ENCODE results near the gene CDCP1.

The CDCP1 gene

DNA sequence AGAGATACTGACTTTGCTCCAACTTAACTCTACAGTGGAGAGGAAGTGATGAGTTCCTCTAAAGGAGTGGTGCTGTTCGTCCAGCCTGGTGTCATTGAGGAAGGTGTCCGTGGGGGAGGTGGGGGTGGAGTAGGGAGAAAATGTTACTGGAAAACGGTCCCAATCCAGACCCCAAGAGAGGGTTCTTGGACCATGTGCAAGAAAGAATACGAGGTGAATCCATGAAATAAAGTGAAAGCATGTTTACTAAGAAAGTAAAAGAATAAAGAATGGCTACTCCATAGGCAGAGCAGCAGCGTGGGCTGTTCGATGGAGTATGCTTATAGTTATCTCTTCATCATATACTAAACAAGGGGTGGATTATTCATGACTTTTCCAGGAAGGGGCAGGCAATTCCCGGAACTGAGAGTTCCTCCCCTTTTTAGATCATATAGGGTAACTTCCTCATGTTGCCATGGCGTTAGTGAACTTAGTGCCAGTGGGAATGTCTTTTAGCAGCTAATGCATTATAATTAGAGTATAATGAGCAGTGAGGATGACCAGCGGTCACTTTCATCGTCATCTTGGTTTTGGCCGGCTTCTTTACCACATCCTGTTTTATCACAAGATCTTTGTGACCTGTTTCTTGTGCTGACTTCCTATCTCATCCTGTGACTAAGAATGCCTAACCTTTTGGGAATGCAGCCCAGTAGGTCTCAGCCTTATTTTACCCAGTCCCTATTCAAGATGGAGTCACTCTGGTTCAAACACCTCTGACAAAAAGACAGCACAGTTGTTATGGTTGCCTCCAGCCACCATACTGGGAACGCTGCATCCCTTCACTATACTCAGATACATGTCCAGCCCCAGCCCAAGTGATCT is 81.4 kb downstream of the CDCP1 start:
- no peak for DNase-seq (ENCODE audit: low read depth)
- H3K4me3 ChIP-seq (ENCODE audit: control insufficient read depth, low read depth, low read length), result no peak overlapping the region
- TF ChIP-seq, protein P1, sequence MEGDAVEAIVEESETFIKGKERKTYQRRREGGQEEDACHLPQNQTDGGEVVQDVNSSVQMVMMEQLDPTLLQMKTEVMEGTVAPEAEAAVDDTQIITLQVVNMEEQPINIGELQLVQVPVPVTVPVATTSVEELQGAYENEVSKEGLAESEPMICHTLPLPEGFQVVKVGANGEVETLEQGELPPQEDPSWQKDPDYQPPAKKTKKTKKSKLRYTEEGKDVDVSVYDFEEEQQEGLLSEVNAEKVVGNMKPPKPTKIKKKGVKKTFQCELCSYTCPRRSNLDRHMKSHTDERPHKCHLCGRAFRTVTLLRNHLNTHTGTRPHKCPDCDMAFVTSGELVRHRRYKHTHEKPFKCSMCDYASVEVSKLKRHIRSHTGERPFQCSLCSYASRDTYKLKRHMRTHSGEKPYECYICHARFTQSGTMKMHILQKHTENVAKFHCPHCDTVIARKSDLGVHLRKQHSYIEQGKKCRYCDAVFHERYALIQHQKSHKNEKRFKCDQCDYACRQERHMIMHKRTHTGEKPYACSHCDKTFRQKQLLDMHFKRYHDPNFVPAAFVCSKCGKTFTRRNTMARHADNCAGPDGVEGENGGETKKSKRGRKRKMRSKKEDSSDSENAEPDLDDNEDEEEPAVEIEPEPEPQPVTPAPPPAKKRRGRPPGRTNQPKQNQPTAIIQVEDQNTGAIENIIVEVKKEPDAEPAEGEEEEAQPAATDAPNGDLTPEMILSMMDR (IDR thresholded peaks at IDR 0.05; ENCODE audit: control insufficient read depth, insufficient read depth, low read depth, low read length, missing control alignments), result no peak

DNA sequence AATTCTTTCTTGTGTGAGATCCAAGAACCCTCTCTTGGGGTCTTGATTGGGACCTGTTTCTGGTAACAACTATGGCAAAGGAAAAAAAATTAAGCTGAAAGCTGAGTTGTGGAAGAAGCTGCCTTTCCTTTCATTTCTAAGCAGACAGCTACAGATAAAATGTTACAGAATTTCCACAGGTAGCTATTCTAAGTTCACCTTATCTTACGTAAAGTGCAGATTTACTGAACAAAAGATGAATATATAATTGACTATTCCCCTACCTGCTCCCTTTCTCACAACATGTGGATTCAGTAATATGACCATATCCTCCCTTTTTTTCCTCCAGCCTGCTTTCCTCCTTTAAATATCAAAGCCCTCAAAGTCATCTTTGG is 83.5 kb downstream of the CDCP1 start:
- H3K4me3 ChIP-seq (ENCODE audit: control insufficient read depth, low read depth, low read length), result no peak overlapping the region
- TF ChIP-seq, protein P1 (IDR thresholded peaks at IDR 0.05; ENCODE audit: control insufficient read depth, insufficient read depth, low read depth, low read length, missing control alignments), result no peak
- DNase-seq (ENCODE audit: low read depth), result no peak

DNA sequence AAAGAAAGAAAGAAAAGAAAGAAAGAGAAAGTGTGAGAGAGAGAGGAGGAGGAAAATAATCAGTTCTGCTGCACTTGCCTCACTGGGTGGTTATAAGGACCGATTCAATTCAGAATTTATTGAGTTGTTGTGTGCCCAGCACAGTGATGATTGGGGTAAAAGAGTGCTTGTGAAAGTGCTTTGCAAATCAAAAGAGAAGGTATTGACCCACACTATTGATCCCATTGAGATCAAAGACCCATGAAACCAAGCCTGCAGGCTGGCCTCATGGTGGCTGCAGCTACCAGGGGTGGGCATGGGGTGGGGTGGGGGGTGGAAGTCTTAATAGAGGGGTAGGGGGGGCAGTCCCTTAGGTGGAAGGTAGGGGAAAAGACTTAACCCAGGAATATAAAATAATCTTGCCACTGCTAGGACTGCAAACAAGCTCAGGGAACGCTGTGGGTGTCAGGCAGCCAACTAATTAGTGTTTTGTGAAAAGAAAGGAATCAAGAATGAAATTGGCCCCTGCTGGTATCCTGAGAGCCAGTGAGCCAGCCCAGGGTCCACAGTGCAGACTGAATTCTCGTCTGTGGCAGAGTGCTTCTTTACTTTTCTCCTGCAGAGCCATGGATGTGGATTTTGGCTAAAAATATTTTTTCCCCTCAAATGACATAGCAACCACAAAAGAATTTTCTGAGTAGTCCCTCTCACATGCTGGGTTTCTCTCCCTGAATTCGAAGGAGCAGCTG is 85.8 kb downstream of the CDCP1 start:
- no peak for DNase-seq (ENCODE audit: low read depth)

DNA sequence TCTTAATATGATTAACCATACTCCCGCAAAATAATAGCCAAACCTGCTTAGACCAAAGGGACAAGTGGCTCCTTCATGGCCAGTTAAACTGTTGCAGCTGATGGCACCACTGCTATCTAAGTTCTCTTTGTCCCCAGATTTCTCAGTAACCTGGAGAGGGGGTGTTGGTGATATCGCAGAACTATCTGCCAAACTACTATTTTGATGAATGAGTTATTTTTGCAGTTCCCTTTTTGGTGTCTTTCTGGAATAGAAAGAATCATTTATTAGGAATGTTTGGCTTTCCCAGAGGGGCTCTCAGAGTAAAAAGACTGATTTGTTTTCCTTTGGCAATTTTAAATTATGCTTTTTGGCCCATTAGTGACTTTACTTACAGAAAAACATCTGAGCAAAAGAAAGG is 87.0 kb downstream of the CDCP1 start:
- no peak for DNase-seq (ENCODE audit: low read depth)
- no peak overlapping the region for H3K4me3 ChIP-seq (ENCODE audit: control insufficient read depth, low read depth, low read length)
- TF ChIP-seq, protein P1 (IDR thresholded peaks at IDR 0.05; ENCODE audit: control insufficient read depth, insufficient read depth, low read depth, low read length, missing control alignments), result no peak

More for the DNA sequence above, 85.8 kb downstream of the CDCP1 start:
- H3K4me3 ChIP-seq (ENCODE audit: control insufficient read depth, low read depth, low read length), result no peak overlapping the region
- TF ChIP-seq, protein P1 (IDR thresholded peaks at IDR 0.05; ENCODE audit: control insufficient read depth, insufficient read depth, low read depth, low read length, missing control alignments), result no peak

DNA sequence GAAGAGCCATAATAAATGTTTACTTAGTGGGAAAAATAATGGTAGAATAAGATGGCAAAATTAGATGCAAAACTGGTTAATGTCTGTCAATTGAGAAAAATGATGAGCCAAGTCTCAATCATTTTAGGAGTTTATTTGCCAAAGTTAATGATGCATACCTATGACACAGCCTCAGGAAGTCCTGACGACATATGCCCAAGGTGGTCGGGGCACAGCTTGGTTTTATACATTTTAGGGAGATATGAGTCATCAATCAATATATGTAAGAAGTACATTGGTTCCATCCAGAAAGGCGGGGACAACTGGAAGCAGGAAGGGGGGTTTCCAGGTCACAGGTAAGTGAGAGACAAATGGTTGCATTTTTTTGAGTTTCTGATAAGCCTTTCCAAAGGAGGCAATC is 88.6 kb downstream of the CDCP1 start:
- DNase-seq (ENCODE audit: low read depth), result no peak
- no peak overlapping the region for H3K4me3 ChIP-seq (ENCODE audit: control insufficient read depth, low read depth, low read length)

DNA sequence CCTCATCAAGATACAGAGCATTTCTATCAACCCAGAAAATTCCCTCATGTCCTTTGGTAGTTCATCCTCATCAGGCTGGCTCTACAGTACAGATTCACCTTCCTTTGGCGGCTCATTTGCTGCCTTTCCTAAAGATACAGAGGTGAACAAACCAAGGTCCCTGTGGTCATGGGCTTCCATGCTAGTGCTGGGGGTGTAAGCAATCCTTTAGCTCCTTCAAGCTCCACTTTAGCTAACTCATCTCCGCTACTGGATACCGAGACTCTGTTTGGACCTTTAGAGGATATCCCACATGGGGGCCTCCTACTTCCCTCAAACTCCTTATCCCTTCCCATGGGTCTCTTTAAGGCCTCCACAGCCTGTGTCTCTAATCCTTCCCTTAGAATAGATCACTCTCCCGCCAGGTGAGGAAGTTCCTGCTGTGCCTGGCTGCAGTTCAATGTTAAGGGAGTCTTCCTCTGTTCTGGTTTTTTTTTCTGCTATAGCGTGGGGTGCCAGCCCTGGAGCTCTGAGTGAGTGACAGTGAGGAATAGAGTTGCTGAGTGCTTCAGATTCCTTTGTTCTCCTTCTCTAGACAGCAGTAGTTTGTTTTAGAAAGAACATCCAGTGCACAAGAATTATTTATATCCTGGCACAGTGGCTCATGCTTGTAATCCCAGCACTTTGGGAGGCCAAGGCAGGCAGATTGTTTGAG is 89.4 kb downstream of the CDCP1 start:
- no peak overlapping the region for H3K4me3 ChIP-seq (ENCODE audit: control insufficient read depth, low read depth, low read length)
- DNase-seq (ENCODE audit: low read depth), result no peak
- TF ChIP-seq, protein P1 (IDR thresholded peaks at IDR 0.05; ENCODE audit: control insufficient read depth, insufficient read depth, low read depth, low read length, missing control alignments), result no peak

More for the DNA sequence above, 88.6 kb downstream of the CDCP1 start:
- TF ChIP-seq, protein P1 (IDR thresholded peaks at IDR 0.05; ENCODE audit: control insufficient read depth, insufficient read depth, low read depth, low read length, missing control alignments), result no peak
